Activated CD4-positive, CD25-positive, alpha-beta regulatory T cell treated with anti-CD3 and anti-CD28 coated beads, Interleukin-2, amount 50 U/mL, for 24 hours (primary cell): ENCODE data around the gene NDRG3.

Experiments
- ATAC-seq, 2 donors: fragments of 150-1000 bp; cut with Tn5 transposase; one replicate each; pipeline ENCODE4 v1.10.0; 2021; ENCODE audit warnings: mild to moderate bottlenecking in 1 of 2, moderate library complexity in 1 of 2

Gene NDRG3

DNA sequence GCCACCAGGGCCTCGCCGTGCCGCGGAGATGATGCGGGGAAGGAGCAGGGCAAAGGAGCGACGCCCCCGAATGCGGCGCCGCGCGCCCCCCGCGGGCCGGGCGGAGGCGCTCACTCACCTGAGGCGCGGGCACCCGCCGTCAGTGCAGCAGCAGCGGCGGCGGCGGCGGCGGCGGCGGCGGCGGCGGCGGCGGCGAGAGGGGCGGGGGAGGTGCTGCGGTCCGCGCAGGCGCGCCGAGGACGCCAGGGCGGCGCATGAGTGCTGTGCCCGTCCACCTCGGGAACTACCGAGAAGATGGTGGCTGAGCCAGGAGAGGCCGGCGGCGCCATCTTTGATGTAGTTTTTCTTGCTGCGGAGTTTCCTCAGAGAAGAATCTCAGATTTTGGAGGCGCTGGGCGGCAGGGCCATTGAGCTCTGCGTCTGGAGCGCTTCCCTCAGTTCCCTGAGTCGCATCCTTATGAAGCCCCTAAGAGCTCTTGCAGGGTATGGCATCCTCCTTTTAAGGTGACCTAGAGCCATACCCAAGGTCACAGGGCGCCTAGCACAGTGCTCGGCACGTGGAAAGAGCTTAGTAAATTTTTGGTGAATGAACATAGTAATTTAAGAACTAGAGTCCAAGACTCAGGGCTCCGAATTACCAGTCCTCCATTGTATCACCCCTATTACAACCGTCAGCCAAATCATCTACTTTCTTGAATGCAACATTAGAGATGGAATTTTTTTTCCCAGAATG, at the start of gene NDRG3:
Gene NDRG3 (minus strand): TSS at position 164 of the 733 bp plus-strand sequence. CDS start 24,355 bp downstream, outside the sequence.
- ATAC-seq: peak; percentile 98

DNA sequence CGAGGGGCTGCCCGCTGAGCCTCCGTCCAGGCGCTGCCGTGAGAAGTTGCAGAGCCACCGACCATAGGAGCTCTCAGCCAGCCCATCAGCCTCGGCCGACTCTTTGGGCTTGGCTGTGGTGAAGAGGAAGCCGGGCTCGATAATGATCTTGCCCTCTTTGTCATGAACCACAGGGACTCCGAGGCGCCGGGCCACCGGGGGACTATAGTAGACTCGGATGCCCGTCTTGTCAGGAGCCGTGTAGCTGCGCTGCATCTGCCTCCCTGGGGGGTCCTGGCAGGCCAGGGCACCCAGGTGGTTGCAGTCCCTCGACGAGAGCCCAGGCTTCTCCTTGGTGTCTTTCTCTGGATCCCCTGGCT, 48.2 kb upstream of the NDRG3 start:
- ATAC-seq: no peak

DNA sequence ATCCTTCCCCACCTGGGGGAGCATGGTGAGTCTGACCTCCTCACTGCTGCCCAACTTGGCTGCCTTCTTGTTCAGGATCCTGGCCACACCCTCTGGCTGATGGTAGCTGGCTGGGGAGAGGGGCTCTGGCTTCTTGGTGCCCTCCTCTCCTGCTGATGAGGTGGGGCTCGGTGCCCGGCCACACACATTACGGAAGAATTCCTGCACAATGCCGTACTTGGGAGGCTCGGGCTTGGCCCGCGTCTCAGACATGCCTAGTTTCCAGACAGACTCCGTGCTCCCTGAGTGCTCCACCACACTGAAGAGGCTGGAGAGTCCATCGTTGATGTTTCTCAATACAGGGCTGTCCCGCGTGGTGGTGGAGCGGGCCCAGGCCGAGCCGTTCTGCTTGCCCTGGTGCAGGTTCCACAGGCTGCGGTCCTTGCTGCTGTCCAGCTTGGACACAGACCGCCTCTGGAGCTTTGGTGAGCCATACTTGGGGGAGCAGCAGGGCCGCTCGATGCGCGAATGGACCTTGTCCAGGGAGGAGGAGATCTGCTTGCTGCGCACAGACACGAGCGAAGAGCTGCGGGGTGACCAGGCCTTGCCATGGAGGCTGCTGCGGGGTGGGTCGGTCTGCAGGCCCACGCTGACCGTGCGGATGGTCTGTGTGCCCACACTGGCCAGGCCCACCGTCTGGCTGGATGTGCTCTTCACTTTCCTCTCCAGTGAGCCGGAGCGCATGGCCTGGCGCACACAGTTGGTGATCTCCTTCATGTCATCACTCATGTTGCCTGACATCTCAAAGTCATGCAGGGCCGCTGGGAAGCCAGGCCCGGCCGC, 47.6 kb upstream of the NDRG3 start:
- ATAC-seq: no peak

DNA sequence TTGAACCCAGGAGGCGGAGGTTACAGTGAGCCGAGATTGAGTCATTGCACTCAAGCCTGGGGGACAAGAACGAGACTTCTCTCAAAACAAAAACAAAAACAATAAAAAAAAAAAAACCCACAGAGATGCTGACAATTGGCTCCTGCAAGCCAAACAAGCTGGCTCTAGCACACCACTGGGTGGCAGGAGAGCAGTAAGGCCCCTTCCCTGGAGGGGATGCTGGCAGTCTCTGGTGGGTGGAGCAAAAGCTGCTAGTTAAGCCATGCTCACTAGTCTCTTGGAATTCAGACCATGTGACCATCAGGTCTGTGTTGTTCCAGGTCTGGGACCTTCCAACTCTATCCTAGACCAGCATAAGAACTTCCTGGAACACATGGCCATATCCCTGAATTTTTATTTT, 46.5 kb upstream of the NDRG3 start:
- no peak for ATAC-seq

DNA sequence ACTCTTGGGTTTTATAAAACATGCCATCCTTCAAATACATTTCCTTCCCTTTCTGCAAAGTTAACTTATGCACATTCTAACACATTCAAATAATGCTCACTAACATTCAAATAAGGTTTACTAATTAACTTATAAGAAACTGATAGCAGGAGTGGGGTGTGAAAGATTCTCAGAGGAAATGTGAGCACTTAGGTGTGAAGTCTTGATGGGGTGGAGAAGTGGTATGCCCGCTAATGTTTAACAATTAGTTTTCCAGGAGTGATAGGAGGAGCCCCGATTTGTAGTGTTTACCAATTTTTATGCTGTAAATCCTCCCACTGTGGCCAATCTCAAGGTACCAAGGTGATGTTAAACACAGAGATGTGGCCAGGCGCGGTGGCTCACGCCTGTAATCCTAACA, 46.0 kb upstream of the NDRG3 start:
- ATAC-seq: no peak

DNA sequence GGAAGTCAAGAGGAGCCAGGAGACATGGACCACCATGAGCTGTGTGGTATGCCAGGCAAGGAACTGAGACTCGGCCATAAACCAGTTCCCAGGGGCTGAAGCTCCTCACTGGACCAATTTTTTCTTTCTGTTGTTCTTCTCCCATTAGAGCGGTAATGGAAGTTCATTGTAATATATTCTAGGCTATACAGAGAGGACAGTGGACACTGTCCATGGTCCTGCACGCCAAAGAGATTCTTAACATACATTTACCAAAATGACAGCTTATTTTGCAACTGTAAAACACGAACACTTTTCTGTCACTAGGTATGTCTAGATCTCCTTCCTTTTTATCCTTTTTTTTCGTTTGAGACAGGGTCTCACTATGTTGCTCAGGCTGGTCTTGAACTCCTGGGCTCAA, 40.8 kb upstream of the NDRG3 start:
- no peak for ATAC-seq

DNA sequence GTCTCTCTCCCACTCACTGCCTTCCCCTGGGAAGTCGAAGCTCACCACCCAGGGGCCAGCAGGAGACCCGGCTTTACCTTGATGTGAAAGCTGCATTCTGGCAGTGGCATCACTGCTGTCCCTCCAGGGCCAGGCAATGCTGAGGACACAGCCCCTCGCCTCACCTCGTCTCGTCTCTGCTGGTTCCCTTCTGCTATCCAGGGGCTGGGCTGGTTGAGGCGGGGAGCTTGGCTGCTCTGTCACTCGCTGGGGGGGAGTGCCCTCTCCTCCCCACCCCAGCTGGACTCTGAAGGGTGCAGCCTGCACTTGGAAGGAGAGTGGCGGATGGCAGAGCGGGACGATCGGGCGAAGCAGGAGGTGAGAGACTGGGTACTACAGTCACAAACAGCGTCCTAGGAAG, 40.4 kb upstream of the NDRG3 start:
- ATAC-seq: no peak

DNA sequence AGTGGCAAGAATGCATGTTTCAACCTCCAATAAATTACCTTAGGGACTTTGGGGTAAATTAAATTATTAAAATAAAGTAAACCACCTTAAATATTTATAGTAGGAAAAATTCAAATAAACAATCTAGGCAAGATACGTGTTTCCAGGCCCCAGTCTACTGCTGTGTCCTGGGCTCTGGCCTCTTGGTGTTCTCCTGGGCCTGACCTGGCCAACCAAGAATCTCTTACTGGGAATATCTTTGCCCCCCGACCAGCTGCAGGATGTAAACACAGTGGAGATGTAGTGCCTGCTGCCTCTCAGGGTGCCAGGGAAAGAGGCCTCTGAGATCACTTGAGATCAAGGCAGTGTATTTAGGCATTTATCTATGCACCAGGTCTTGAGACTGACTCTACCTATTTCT, 39.4 kb upstream of the NDRG3 start:
- no peak for ATAC-seq

DNA sequence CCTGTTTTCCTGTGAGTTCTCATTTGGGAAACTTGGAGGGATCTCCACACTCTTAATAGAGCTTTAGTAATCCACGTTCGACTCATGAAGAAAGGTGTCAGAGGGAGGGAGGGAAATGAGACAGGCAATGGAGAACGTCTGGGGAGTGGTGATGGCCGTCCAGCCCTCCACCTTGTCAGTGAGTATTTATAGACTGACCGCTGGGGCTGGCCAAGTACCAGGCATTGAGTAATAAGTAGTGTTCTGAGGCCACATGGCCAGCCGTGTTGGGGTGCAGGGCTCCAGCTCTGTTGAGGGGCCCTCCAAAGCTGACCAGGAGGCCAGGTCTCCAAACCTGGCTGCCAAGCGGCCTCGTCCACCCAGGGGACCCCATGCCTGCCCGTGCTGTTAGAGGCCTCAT, 39.0 kb upstream of the NDRG3 start:
- no peak for ATAC-seq

DNA sequence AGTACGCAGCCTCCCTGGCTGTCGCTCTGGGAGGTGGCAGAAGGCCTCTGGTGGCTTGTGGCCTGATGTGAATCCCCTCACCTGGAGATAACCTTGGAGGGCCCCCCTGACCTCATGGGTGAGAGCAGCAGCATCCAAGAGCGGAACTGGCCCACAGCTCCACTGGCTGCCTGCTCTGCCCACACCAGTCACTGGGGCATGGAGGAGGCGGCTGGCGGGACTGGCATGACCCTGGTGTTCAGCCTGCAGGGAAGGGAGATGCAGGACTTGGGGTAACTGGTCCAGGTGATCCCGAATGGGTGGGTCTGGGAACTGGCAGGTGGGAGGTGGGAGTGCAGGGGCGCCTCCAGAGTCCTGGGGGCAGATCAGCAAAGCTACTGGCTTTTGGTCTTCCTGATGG, 38.2 kb upstream of the NDRG3 start:
- ATAC-seq: no peak

DNA sequence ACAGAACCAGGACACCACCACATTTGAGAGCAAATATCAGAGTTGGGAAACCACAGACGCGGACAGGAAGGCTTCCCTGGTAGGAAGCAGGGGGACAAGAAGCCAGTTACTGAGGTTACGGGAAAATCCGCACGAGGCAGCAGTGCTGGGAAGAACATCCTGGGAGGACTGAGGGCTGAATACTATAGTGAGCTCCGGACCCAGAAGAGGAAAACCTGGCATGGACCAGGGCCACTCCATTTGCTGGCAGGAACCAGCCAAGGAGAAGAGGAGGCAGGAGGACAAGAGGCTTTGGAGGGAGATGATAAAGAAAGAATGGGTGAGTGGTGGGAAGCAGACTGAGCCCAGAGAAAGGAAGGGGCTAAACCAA, 33.8 kb upstream of the NDRG3 start:
- ATAC-seq: no peak

DNA sequence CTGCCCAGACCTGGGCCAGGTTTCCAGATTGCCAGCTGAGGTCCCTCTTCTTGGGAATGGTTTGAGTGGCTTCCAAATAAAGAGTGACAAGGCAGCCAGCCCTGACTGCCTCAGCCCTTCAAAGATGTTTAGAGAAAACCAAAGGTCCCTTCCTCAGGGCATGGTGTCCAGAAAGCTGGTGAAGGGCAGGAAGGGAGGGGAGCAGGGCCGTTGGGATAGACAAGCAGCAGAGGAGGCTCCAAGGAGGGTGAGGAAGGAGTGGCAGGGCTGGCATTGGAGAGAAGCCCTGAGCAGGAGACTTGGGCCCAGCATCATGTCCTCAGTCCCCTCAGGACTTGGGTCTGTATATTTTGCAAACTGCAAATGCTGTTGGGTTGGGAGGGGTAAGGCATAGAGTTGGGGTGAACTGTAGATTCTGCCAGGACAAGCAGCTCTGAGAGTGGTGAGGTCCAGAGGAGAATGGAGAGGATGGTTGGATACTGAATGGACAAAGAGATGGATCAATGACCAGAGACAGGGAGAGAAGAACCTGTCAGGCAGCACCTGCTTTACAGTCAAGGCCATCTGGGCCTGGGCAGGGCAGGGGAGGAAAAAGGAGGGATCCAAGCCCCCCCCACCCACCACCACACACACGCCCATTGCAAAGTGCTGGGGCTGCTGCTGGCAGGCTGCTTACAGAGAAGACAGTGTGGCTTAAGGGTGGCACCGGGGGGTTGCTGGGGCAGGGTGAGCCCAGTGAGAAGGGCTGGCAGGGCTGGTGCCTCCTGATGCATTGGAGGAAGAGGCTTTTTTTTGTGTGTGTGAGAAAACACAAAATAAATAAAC, 33.2 kb upstream of the NDRG3 start:
- ATAC-seq: no peak

DNA sequence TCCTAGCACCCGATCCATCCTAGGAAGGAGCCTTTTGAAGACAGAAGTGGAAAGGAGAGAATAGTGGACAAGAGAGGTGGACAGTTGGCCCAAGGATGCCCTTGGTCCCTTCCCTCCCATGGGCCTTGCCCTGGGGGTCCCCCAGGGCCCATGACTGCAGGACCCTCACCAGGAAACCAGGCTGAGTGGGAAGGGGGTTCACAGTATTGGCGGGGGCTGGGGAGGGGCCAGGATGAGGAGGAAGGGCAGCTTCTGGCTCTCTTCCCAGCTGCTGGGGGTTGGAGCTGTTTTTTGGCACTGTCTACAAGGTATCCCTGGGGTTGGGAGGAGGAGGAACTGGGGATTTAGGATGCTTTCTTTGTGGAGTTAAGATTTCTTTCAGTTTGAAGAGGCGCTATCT, 31.7 kb upstream of the NDRG3 start:
- no peak for ATAC-seq

DNA sequence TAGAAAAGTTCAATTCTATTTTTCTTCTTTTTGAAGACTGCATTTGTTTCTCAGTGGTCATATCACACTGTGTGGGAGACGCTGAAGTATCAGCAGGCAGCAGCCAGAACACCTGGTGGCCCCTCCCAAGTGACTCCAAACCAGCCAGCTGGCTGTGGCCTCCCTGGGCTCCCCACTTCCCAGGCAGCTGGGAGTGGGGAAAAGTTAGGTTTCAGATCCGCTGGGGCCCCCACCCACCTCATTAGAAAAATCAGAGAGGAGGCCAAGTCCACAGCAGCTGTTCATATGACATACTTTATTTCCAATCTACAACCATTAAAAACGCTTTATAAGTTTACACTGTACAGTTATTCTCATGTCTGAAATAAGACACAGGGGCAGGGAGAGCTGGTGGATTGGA, 31.3 kb upstream of the NDRG3 start:
- ATAC-seq: no peak

DNA sequence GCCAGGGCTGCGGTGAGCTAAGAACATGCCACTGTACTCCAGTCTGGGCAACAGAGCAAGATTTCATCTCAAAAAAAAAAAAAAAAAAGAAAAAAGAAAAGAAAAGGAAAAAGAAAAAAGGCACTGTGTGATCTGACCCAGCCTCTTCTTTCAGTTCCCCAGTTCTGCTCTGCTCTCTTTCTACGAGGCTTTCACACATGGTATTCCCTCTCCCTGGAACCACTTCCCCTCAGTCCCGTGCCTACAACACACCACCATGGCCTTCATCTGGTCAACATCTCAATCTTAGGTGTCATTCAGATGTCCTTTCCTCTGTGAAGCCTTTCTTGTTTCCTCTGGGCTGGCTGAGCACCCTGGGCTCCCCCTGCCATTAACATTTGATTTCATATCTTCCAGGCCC, 29.9 kb upstream of the NDRG3 start:
- no peak for ATAC-seq

DNA sequence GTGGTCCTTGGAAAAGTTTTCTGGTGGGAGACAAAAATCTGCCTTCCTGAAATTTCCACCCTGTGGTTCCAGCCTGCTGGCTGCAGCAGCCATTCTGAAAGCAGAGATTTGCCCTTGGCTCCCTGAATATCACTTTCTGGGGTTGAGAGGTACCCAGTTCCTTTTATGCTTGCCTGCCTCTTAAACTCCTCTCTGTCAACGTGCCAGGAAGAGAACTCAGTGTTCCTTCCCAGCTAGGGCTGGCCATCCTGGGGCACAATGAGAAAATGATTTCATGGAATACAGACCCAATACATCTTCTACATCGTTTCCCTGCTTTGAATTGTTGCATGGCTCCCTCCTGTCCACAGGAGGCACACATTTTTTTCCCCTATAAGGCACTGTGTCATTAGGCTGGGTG, 29.3 kb upstream of the NDRG3 start:
- no peak for ATAC-seq

DNA sequence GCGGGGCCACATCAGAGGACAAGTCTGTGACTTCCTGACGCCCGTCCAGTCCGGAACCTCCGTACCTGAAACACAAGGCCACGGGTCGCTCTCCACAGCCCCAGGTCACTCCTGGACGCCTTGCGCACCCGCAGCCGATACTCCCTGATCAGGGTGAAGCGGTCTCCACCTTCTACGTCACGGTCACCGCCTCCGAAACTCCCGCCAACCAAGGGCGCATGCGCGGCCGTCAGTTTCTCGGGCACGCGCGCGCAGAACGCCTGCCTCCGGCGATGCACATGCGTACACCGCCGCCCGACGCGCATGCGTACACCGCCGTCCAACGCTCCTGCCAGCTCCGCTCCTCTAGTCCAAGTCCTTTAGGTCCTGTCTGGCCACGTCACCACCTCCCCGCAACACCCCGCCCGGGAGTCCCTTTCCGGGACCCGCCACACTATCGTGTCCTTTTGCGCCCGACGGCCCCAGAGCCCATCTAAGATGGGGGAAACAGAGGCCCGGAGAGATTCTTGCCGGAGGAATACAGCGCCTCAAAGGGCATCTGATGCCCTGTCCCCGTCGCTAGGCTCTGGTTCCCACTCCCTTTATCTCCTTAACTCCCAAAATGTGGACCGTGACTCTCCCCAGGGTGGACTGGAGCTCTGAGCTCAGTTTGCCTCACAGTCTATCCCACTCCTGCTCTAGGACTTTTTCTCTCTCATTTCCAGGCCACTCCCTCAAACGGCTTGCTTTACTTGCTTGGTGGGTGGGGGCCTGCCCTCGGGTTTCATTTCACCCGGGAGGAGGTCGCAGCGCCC, 27.9 kb upstream of the NDRG3 start, which contains the start of gene DSN1:
Gene DSN1 (minus strand): TSS at position 167 of the 794 bp plus-strand sequence. CDS start 2,305 bp downstream, outside the sequence.
- peak; percentile 84 to 85 for ATAC-seq

DNA sequence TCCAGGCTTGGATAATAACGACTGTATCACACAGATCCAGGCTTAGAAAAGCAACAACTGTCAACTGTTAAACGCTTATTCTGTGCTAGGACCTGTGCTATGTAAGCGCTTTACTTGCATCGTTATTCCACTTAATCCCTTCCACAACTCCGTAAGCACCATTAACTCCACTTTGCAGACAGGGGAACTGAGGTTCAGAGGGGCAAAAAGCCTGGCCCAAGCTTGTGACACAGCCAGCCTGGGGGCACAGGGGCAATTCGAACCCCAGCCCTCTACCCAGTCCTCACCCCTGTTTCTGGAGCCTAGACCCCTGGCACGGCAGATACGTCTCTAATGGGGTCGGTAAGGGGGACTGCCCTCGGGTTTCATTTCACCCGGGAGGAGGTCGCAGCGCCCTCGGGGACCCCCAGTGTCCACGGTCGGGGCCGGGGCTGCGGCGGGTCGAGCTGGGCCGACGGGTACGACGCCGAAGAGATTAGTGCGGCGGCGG, 27.3 kb upstream of the NDRG3 start:
- no peak for ATAC-seq

DNA sequence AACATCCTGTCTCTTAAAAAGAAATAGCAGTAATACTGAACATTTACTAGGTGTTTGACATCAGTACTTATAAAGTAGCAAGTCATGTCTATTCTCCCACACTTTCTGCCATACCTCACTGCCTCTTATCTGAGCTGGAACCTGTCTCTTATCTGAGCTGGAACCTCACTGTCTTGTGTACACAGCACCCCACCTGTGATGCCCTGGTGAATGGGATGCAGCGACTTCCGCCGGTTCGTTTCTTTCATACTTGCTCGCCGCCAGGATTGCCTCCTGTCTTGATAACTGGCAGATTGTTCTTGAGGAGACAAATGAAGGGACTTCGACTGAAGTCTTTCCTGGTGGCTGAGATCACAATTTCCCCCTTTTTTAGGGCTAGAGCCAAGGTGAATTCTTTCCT, 24.8 kb upstream of the NDRG3 start:
- ATAC-seq: no peak

DNA sequence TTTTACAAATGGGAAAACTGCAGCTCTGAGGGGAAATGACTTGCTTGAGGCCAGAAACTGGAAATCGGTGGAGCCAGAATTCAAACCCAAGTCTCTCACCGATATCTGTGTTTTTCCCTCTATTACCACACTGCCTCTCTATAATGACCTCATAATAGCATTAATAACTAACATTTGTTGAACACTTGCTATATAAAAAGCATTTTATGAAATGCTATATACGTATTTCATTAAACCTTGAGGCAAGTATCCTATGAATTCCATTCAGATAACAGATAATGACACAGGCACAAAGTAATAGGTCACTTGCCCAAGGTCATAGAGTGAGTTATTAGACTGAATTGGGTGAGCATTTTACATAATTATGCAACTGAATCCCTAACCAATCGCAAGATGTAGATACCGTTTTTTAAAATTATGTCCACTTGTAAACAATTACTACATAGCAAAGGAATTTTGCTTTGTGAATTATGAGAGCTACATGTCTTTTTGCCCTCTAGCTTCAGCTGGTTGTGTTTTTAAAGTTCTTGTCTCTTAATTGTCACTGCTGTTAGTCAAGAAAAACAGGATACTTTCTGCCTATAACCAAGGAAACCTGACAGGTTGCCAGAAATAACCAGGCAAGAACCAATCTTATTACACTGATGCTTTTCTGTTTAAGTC, 23.0 kb upstream of the NDRG3 start:
- ATAC-seq: no peak

DNA sequence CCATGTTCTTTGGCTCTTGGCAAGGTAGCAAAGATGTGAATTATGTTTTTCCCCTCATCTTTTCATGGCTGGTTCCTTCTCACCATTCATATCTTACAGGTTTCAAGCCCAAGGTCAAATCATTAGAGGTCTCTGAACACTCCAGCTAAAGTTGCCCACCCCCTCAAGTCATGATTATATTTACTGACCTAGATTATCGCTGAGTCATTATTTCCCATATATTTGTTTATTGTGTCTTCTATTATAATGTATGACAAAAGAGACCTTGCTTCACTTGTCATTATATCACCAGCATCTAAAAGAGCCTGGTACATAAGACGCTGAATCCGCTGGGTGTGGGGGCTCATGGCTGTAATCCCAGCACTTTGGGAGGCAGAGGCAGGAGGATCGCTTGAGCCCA, 15.2 kb upstream of the NDRG3 start:
- no peak for ATAC-seq

DNA sequence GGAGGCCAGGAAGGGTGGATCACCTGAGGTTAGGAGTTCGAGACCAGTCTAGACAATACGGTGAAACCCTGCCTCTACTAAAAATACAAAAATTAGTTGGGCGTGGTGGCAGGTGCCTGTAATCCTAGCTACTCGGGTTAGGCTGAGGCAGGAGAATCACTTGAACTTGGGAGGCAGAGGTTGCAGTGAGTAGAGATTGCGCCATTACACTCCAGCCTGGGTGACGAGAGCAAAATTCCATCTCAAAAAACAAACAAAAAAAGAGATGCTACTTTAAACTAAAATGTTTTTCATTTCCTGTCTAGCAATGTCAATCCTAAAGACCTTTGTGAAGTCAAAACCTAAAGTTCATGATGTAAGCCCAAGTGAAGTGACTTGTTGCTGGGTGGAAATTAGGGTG, 14.8 kb upstream of the NDRG3 start:
- no peak for ATAC-seq
